SW 1271 (cell line): ENCODE measurements around the gene CAND1.
"Not testable (repeated sequence)": the region's sequence is repeated elsewhere in the genome, so short reads cannot be mapped to it uniquely, and the experiment has no call there.

ENCODE experiments used
- DNase-seq, 2 experiments: peaks; one replicate each; lab custom pipeline; 2025; lab: John Stamatoyannopoulos, UW

The CAND1 gene

GRCh38 chr12:67280572-67280971 is 11.4 kb downstream of the CAND1 start:
- DNase-seq, result no peak

DNA sequence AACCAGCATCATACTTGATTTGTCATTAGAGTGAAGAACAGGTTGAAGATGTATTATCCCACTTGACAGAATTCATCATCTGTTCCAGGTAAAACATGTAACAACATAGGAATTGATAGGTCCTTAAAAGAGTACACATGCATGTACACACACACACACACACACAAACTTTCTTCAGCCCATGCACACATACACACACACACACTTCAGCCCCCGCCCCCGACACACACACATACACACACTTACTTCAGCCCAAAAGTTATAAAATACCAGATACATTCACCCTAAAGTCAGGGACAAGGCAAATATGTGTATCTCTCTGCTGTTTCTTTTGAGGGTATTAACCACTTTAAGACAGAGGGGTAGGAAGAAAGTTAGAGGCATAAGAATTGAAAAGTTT is 15.4 kb downstream of the CAND1 start:
- no peak for DNase-seq

DNA sequence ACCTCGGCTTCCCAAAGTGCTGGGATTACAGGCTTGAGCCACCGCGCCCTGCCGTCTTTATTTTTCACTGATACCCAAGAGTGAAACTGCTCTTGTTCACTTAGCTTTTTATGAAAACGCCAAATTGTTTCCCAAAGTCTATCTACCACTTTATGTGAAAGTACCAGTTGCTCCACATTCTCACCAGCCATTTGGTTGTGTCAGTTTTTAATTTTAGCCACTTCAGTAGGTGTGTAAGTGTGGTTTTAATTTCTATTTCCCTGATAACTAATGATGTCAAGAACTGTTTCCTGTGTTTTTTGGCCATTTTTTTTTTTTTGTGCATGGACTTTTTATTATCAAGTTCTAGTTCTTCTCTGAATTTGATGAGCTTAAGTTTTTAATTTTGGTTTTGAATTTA is 17.1 kb downstream of the CAND1 start:
- DNase-seq, result no peak

GRCh38 chr12:67287311-67287710 is 18.2 kb downstream of the CAND1 start:
- no peak for DNase-seq

DNA sequence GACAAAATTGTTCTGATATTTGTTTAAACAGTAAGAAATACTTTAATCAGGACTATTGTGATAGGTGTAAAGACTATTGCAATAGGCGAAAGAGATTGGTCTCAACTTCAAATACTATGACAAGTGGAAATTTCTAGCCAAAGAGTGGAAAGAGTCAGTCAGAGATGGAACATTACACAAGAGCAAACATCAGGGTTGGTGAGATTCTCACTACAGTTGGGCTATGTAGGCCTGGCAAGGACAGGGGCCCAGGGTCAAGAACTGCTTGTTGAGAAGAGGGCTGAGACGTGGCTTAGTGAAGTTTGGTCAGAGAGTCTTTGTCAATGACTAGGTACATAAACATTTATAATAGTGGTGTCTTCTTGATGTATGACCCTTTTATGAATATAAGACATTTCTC is 19.4 kb downstream of the CAND1 start:
- no peak for DNase-seq

- no peak for DNase-seq
Measured at GRCh38 chr12:67290378-67290777, 21.2 kb downstream of the CAND1 start.

DNA sequence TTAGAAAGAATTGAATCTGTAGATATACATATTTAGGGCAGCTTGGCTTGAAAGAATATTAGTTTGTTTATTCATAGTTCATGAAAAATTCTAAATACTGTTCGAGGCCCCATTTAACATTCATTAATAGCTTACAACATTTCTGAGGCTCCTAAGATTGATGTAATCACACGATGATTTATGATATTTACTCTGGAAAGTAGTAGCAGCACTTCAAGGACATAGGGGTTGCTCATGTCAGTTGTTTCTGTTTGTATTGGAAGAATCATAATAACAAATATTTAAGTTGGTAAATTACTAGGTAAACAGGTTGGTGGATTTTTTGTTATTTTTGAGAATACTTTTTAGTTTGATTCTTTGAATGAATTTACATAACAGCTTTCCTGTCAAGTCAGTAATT is 30.4 kb downstream of the CAND1 start:
- no peak for DNase-seq

DNA sequence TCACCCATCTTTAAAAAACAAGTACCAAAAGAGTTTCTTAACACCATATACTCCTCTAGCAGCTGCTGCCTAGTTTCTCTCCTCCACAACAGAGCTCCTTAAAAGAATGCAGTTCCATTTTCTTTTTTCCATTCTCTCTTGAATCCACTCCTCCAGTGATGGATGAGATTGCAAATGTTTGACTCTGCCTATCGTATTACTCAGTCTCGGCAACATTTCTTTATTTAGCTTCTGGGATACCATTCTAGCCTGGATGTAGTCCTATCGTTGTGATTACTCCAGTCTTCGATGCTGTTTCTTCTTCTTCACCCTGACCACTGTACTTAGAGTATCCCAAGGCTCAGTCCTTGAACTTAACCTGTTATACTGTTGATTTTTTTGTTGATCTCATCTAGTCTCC is 30.8 kb downstream of the CAND1 start:
- no peak for DNase-seq

DNA sequence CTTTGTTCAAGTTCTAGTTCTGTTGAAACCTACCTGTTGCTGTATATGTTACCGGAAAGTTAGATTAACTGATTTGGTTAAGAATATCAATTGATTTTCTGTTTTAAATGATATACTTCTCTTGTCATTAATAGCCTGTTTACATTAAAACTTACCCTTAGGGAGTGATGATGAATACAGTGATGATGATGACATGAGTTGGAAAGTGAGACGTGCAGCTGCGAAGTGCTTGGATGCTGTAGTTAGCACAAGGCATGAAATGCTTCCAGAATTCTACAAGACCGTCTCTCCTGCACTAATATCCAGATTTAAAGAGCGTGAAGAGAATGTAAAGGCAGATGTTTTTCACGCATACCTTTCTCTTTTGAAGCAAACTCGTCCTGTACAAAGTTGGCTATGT is 33.0 kb downstream of the CAND1 start:
- DNase-seq, result no peak

DNA sequence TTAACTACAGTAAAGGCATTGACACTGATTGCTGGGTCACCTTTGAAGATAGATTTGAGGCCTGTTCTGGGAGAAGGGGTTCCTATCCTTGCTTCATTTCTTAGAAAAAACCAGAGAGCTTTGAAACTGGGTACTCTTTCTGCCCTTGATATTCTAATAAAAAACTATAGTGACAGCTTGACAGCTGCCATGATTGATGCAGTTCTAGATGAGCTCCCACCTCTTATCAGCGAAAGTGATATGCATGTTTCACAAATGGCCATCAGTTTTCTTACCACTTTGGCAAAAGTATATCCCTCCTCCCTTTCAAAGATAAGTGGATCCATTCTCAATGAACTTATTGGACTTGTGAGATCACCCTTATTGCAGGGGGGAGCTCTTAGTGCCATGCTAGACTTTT is 36.4 kb downstream of the CAND1 start:
- no peak for DNase-seq

DNA sequence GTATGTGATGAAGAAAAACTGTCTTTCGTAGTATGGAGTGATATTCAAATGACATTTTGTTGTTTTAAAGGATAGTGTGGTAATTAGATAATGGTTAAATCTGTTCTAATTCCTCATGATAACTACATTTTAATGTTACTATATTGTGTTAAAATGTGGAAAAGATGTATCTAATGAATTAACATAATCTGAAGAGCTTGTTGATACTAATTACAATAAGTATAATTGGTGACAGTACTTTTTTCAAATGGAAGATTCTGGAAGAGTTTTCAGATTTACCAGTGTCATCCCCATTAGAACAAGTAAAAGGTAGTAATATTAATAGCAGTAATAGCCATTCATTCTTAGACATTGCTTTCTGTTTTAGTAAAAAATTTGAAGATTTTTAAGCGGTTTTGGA is 37.6 kb downstream of the CAND1 start:
- DNase-seq, result no peak

DNA sequence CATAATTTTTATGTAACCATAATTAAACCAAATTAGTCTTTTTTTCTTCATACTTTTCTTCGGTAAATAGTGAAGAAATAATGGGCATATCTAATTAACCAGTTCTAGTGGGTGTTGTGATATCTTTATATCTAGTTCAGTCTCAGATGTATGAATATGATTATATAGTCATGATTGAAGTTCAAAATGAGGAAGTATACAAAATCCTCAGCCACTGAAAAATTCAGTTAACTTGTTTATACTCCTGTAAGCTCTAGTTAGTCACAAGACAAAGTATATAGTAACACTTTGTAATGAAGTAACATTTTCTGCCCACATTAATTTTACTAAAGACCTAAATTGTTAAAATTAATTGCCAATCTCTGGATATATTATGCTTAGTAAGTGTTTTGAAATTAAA is 46.5 kb downstream of the CAND1 start:
- no peak for DNase-seq

DNA sequence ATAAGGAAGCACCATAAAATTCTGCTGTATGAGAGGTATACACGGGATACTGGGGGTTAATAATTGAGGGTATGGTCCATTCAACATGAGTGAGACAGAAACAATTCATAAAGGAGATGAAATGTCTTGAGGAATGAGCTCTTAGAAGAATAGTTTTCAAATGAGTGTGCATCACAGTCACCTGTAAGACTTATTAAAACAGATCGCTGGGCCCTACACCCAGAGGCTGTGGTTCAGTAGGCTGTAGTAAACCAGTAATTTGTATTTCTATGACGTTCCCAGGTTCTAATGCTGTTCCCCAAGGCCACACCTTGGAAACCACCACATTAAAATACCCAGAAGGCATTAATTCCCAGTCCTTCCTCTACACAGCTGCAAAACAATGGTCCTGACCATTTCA is 49.6 kb downstream of the CAND1 start:
- no peak for DNase-seq

GRCh38 chr12:67319936-67320335 is 50.8 kb downstream of the CAND1 start:
- DNase-seq, result no peak

DNA sequence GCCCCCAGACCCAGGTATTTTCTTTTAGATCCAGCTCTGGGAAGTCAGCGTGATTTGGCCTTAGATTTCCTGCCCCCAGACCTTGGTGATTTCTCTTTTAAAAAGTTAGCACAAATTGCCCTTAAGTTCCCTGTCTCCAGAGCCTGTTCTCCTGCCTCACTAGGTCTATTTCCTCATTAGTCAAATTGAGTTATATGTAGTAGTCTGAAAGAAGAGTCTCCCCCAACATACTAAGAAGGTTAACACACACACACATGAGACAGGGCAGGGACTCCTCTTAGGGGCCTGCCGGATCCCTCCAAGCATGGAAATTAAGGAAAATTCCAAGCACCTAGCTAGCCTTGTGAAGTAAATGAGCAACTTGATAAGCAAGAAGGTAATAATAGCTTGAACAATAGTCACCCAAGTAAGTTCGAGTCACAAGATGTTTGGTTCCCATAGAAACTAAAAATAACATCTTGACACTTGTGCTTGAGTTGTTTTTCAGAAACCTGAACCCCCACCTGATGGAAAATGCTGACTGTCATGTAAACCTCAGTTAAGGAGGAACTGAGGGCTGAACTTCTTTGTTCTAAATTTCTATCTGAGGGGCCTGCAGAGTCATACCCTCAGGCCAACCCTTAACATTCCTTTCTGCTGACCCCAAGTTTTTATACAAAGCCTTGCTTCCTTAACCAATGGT is 51.6 kb downstream of the CAND1 start:
- DNase-seq, result no peak

DNA sequence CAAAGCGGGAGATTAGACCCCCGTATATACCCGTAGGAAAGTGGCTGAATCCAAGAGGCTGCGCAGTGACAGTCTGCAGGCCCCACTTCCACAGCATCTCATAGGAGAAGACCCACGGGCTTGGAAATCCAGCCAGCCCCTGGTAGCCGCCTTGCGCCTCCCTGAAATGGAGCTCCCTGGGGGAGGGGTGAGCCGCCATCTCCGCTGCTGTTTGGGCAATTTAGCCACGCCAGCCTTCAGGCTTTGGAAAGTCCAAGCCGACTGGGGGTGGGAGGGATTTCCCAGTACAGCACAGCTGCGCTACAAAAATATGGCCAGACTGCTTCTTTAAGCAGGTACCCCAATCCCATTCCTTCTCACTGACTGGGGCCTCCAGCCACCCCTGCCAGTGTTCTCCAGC is 53.4 kb downstream of the CAND1 start:
- no peak for DNase-seq

DNA sequence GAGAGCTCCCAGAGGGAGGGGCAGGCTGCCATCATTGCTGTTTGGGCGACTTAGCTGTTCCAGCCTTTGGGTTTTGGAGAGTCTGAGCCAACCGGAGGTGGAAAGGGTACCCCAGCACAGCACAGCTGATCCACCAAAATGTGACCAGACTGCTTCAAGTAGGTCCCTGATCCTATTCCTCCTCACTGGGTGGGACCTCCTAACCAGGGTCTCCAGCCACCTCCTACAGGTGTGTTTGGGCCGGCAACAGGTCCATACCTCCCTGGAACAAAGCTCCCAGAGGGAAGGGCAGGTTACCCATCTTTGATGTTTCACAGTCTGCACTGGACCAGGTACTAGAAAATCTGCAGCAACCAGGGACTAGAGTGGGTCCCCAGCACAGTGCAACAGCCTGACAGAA is 53.8 kb downstream of the CAND1 start:
- DNase-seq, result no peak

GRCh38 chr12:67326637-67327036 is 57.5 kb downstream of the CAND1 start:
- no peak for DNase-seq

- DNase-seq, result no peak
Measured at GRCh38 chr12:67327466-67327865, 58.3 kb downstream of the CAND1 start.

- DNase-seq, result no peak
Measured at GRCh38 chr12:67331123-67331522, 62.0 kb downstream of the CAND1 start.

GRCh38 chr12:67331828-67332227 is 62.7 kb downstream of the CAND1 start:
- no peak for DNase-seq

DNA sequence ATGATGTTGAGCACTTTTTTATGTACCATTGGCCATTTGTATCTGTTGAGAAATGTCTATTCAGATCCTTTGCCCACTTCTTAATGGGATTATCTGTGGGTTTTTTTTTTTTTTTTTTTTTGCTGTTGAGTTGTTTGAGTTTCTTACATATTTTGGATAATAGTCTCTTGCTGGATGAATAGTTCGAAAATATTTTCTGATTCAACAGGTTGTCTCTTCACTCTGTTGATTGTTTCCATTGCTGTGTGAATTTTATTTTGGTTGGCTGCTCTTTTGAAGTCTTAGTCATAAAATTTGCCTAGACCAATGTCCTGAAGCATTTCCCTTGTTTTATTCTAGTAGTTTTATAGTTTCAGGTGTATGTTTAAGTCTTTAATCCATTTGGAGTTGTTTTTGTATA is 64.5 kb downstream of the CAND1 start:
- DNase-seq, result no peak

- DNase-seq, result no peak
Measured at GRCh38 chr12:67338426-67338825, 69.3 kb downstream of the CAND1 start.

DNA sequence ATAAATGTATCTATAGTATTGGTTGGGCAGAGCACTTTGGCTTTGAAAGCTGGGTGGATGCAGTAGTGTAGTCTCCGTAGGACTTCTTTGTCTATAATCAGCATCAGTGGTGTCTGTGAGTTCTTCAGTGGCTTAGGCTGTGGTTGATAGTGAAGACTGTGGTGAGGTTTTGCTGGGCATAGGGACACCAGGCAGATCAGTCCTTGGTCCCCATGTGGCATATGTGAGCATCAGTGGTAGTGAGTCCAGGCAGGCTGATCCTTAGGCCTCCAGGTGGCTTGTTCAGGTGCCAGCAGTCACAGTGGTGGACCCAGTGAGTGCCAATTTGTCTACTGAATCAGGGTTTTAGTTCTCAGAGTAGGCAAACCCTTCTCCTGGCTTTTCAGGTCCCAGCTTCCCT is 70.4 kb downstream of the CAND1 start:
- DNase-seq, result no peak

- not testable (repeated sequence) for DNase-seq
Measured at GRCh38 chr12:67341086-67341485, 71.9 kb downstream of the CAND1 start.
